MV-4-11 (cell line): ENCODE results near the gene RBPMS2.
"Not testable (repeated sequence)": the region's sequence is repeated elsewhere in the genome, so short reads cannot be mapped to it uniquely, and the experiment has no call there.

Source experiments
- DNase-seq: peaks from one replicate; lab custom pipeline; 2025; lab: John Stamatoyannopoulos, UW

RBPMS2 gene

DNA sequence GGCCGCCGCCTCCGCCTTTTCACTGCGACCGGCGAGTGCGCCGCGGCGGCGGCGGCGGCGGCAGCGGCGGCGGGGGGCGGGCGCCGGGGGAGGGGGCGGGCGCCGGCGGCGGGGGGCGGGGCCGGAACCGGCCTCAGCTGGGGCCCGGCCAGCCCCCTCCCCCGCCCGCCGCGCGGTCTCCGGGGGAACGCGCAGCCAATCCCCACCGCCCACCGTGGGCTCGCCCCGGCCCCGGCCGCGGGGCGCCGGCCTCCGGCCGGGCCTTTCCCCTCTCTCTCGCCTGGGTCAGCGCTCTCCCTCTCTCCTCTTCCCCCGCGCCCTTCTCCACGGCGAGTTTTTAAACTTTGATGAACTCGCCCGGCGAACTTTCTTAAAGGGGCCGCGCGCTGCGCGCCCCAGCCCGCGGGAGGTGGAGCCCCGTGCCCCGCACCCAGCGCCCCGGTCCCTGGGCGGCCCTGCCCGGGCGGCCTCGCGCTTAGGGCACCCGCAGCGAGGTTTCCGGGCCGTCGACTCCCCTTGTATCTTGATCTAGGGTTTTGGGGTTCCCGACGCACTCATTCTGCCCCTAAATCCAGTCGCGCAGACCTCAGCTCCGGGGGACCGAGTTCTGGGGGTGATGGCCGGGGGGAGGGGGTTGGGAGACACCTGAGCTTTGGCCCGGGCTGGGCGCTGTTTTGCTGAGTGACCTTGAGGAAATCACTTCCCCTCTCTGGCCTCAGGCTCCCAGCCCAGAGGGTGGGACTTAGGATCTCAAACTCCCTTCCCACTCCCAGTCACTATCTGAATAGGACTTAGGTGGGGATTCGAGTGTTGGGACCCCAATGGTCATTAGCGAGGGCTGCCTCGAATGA, at the start of gene RBPMS2:
RBPMS2 (minus strand) TSS at position 39 of the 851 bp plus-strand sequence. CDS start 270 bp downstream, outside the sequence.
- DNase-seq = no peak

DNA sequence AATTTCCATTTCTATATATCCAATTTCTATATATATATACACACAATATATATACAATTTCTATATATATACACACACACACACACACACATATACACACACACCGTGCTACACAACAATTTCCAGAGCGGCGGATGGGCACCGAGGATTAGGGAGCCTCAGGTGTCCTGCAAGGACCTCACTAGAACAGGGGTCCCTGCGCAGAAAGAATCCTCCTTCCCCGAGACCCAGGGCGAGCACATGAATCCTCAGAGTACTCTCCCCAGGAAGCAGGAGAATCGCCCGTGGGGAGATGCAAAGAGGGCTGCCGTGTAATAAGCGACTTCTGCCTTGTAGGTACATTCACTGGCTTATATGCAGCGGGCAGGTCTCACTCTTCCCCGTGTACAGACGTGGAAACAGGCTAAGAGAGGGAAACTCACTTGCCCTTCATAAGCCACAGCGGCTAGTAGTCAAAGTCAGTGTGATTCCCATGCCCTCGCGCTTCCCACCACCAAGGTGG, 49.6 kb upstream of the RBPMS2 start:
- no peak for DNase-seq

DNA sequence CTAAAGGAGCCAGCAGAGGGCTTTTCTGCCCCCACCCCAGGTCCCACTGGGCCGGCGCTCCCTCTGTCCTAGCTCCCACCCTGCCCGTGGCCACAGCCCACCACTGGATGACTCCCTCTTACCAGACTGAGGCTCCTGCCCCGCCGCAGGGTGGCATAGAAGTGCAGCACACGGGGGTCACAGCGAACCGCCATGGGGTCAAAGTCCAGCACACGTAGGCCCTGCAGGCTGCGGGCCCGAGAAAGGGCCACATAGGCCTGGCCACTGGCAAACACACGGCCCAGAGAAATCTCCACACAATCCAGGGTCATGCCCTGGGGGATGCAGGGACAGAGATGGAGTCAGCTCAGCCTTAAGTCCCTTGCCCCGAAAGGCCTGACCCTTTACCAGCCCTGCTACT, 41.1 kb upstream of the RBPMS2 start:
- DNase-seq = no peak

DNA sequence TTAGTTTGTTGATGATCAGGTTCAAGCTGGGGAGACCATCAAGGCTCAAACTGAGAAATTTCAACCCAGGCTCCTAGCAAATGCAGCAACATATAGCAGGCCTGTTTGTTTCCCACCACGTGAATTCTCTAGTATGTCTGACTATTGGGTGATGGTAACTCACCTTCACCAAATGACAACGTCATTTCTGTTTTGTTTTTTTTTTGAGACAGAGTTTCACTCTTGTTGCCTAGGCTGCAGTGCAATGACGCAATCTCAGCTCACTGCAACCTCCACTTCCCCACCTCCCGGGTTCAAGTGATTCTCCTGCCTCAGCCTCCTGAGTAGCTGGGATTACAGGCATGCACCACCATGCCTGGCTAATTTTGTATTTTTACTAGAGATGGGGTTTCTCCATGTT, 39.6 kb upstream of the RBPMS2 start:
- DNase-seq = peak; percentile 30

DNA sequence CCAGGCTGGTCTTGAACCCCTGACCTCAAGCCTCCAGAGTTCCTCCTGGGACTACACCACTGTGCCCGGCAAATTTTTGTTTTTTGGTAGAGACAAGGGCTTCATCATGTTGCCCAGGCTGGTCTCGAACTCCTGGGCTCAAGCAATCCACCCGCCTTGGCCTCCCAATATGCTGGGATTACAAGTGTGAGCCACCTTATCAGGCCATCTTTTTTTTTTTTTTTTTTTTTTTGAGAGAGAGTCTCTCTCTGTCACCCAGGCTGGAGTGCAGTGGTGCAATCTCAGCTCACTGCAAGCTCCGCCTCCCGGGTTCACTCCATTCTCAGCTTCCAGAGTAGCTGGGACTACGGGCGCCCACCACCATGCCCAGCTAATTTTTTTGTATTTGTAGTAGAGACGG, 38.9 kb upstream of the RBPMS2 start:
- not testable (repeated sequence) for DNase-seq

DNA sequence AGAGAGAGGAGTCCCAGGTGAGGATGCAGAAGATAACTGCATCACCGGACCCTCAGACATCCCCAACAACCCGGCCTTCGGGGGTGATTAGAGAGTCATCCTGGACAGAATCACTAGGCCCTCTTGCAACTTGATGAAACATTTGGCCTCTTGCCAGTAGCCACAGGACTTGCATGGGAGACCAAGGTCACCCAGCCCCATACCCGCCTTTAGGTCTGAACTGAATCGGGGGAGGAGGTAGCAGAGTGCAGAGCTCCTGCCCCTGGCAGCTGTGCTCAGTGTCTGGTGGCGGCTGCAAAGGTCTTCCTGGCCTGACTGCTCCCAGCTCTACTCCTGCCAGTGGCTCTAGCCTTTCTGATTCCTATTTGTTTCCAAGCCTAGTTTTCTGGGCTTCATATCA, 37.7 kb upstream of the RBPMS2 start:
- peak; percentile 42 for DNase-seq

DNA sequence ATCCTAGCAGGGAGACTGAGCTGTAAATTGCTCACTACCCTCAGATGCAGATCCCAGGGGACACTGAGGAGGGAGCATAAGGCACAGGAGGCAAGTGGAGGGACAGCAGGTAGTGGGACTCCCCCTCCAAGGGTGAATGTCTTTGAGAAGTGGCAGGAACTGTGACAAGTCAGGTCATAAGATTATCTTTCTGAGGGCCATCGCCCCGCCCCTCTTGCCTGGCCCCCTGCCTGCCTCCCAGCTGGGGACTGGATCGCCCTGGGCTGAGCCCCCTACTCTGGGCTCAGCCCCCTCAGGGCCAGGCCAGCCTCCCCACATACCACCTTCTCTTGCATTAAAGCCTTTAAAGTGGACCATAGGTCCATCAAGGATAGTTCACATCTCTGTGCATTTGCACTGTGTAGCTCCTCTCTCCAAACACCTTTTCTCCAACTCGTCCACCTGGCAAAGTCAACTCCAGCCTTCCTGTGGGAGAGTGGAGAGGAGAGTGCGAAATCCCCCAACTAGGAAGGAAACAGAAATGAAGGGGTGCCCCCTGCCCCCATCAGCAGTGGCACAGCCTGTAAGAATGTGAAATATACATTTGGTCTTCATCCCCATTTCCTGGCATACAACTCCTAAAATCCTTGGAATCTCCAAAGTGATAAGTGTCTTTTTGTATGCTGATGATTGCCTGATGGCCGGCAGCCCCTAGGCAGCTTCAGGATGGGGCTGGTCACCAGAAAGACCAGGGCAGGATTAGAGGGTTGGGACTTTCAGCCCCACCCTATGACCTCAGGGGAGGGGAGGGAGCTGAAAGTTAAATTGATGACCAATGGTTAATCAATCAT, 35.3 kb upstream of the RBPMS2 start:
- DNase-seq = no peak

DNA sequence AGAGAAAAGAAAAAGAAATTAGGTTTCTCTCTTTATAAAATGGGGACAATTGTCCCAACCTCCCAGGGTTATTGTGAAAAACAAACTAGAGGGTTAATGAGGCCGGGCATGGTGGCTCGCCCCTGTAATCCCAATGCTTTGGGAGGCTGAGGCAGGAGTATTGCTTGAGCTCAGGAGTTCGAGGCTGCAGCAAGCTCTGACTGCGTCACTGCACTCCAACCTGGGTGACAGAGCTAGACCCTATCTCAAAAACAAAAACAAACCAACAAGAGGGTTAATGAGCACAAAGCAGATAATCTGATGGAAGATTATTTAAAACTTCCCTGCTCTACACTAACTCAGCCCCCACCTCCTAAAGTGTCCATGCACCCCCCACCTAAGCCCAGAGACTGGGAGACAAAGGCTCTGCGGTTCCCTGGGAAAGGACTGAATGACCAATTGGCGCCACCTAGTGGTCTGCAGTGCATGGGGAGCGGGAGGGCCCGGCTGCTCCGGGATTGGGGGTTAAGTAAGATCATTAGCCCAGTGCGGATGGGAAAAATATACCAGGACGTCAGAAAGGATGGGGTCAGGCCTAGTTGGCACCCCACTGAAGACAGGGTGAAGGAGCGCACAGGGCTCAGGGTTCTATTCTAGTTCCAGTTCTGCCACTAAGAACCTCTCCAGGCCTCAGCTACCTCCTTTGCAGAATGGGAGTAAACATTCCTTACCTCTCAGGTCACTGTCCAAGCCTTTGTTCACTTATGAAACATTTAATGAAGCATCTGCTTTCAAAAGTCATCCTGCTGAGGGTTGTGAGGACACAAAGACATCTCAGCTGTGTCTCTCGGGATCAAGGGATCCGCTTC, 34.5 kb upstream of the RBPMS2 start:
- peak; percentile 24 for DNase-seq

DNA sequence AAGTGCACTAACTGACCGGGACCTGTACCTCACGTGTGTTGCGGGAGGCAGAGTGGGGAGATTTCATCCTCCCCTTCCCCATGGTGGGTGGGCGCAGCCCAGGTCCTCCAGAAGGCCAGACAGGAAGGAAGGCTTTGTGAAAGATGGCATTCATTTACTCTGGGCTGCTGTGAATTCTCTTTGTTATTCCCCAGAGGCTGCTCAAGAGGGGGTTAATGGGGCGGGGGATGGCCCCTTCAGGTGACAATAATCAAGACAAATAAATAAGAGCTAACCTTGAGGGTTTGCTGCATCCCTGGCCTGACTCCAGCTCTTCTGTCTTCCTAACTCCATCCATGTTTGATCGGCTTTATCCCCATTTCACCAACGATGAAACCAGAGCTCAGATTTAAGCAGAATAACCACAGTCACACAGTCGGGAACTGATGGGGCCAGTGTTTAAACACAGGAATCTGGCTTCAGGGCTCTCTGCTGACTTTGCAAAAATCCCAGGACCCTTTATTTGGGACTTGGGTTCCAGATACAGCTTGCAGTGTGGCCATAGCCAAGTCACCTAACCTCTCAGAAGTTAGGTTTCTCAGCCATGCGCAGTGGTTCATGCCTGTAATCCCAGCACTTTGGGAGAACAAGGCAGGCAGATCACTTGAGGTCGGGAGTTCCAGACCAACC, 33.5 kb upstream of the RBPMS2 start:
- DNase-seq = no peak

DNA sequence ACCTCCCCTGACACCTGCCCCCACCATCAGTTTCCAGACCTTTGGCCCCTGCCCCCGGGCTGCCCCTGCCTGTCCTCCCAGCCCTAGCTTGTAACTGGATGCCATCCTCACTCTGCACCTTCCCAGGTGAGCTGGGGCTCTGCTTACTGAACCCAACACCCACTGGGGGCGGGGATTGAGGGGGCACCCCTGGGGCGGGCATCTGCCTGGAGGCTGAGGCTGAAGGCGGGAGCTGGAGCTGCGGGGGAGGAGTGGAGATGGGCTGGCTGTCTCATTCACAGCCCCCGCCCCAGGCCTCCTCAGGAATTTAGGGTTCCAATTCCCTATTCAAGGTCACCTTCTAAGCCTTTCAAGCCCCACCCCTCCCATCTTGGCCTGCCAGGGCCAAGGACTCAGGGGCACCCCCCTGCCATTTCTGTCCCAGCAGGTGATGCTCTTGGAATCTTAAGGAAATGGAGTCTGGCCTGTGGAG, 32.4 kb upstream of the RBPMS2 start:
- DNase-seq = no peak

DNA sequence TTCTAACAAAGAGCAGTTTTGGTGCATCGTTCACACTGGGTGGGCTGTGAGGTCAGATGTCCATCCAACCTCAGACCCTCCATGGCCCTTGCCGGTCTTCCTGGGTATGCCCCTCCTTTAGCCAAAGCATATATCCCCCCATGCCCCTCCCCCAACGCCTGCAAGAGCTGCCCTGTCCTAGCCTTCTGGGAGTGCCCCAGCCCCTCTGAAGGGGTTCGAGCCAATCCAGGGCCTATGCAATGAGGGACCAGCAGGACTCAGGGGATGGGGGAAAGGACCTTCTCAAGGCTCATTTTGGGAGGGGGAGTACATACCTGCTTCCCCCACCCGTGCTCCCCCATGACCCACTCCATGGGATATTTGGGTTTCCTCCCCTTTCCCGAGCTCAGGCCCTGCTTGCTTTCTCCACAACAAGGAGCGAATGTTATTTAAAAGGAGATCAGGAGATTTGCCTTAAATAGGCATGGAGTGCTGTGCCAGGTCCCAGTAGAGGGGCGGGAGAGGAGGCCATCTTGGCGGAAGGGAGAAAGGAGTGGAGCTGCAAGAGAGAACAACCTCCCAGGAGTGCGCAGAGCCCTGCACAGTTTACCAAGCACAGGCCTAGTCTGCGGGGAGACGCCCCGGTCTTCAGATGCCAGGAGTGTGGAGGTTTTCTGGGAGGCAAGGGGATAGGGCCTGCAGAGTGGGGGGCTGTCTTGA, 31.8 kb upstream of the RBPMS2 start:
- no peak for DNase-seq

DNA sequence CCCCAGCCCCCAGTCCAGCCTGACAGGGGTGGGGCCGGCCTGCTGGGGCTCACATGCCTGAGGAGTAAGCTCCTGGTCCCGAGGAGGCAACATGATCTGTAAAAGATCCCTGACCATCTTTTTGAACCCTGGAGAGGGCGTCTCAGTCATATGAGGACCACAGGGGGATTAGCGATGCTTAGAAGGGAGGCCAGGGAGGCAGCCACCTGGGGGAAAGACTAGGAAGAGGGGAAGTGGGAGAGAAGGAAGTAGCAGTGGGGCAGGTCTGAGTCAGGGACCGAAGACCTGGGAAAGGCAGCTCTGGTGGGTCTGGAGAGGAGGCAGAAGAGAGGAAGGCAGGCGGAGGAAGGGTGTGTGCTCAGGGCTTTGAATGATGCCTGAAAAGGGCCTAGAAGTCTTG, 31.1 kb upstream of the RBPMS2 start:
- no peak for DNase-seq

DNA sequence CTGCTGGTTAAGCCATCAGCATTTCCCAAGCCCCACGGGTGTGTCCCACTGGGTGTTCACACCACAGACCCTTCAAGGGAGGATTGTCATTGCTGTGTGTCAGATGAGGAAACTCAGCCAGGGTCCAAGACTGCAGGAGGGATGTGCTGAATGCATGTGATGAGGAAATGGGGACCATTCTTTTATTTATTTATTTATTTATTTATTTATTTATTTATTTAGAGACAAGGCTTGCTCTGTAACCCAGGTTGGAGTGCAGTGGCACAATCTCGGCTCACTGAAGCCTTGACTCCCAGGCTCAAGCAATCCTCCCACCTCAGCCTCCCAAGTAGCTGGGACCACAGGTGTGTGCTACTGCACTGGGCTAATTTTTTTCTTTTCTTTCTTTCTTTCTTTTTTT, 29.2 kb upstream of the RBPMS2 start:
- DNase-seq = no peak

DNA sequence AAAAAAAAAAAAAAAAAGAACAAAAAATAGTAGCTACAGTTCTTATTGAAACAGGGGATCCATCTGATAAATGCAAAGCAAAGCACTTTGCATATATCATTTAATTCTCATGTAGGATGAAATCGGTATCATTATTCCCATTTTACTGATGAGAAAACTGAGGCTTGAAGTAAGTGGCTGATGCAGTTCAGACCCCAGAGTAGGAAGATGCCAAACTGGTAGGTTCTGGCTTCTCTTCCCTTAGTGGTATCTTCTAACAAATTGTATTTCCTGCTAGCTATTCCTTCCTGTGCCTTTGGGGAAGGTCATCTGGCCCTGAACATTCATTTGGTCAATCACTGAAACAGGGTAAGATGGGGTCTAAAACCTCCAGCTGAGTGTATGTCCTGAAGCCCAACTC, 28.1 kb upstream of the RBPMS2 start:
- no peak for DNase-seq

DNA sequence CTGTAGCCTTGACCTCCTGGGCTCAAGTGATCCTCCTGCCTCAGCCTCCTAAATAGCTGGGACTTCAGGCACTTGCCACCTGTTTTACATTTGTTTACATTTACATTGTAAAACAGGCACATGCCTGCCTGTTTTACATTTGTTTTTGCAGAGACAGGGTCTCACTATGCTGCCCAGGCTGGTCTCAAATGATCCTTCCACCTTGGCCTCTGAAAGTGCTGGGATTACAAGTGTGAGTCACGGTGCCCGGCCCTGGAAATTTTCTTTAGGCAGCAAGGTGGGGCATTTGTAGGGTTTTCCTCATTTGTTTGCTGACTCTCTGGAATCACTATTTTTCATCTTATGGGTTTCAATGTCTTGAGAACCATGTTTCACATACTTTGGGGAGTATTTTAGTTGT, 25.1 kb upstream of the RBPMS2 start:
- no peak for DNase-seq

DNA sequence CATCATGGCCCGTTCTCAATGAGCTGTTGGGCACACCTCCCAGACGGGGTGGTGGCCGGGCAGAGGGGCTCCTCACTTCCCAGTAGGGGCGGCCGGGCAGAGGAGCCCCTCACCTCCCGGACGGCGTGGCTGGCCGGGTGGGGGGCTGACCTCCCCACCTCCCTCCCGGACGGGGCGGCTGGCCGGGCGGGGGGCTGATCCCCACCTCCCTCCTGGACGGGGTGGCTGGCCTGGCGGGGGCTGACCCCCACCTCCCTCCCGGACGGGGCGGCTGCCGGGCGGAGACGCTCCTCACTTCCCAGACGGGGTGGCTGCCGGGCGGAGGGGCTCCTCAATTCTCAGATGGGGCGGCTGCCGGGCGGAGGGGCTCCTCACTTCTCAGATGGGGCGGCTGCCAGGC, 23.5 kb upstream of the RBPMS2 start:
- not testable (repeated sequence) for DNase-seq

DNA sequence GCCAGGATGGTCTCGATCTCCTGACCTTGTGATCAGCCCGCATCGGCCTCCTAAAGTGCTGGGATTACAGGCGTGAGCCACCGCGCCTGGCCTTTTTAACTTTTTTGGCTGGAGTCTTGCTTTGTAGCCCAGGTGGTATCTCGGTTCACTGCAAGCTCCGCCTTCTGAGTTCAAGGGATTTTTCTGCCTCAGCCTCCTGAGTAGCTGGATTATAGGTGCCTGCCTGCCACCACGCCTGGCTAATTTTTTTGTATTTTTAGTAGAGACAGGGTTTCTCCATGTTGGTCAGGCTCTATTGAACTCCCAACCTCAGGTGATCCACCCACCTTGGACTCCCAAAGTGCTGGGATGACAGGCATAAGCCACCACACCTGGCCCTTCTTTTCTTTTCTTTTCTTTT, 20.5 kb upstream of the RBPMS2 start:
- not testable (repeated sequence) for DNase-seq

DNA sequence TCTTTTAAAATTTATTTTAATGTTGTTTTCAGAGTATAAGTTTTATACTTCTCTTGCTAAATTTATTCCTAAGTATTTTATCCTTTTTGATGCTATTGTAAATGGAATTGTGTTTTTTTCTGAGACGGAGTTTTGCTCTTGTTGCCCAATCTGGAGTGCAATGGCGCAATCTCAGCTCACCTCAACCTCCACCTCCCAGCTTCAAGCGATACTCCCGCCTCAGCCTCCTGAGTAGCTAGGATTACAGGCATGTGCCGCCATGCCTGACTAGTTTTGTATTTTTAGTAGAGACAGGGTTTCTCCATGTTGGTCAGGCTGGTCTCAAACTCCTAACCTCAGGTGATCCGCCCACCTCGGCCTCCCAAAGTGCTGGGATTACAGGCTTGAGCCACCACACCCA, 19.9 kb upstream of the RBPMS2 start:
- DNase-seq = not testable (repeated sequence)

DNA sequence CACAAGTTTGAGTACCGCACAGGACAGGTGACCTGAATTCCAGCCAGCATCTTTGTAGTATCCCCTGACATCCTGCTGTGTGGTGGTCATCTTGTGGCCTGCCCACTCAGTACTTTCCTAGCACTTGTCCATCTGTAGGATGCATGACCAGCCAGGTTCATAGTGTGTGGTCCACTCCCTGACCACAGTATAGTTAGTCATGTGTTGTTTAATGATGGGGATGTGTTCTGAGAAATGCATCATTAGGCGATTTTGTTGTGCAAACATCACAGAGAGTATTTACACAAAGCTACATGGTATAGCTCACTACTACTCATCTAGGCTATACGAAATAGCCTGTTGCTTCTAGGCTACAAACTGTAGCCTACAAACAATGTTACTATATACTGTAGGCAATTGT, 16.9 kb upstream of the RBPMS2 start:
- DNase-seq = no peak

DNA sequence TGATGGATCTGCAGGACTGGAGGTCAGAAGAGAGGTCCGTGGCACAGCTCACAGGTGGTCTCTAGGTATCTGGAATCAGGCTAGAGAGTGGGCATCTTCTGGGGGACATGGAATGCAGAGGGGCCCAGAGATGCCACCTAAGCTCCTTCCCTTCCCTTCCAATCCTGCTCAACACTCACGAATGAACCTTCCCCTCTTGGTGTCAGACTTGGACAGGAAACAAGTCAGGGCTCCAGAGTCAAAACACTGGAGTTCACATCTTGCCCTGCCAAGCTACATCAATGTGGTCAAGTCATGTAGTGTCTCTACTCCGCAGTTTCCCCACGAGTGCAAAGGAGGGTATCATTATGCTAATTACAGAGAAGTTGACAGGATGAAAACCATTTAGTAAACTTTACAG, 16.0 kb upstream of the RBPMS2 start:
- DNase-seq = no peak

DNA sequence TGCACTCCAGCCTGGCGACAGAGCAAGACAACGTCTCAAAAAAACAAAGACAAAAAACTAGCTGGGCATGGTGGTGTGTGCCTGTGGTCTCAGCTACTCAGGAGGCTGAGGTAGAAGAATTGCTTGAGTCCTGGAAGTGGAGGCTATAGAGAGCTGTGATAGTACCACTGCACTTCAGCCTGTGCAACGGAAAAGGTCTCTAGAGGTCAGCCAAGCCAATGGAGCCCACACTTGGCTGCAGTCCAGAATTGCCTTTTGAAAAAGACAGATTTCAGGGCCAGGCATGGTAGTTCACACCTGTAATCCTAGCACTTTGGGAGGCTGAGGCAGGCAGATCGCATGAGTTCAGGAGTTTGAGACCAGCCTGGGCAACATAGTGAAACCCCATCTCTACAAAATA, 8.4 kb upstream of the RBPMS2 start:
- no peak for DNase-seq
